ENCODE data around the gene SCRT2.

The SCRT2 gene

GRCh38 chr20:672963-673602, 2.5 kb downstream of the SCRT2 start:
- no peak for DNase-seq (ENCODE audit: low read depth in 2 of 2)

- DNase-seq (ENCODE audit: low read depth in 2 of 2): no peak
Observed at GRCh38 chr20:671252-672030, 4.2 kb downstream of the SCRT2 start.

GRCh38 chr20:669573-669972, 6.0 kb downstream of the SCRT2 start:
- no peak for DNase-seq (ENCODE audit: low read depth in 2 of 2)

GRCh38 chr20:668638-669037, 7.0 kb downstream of the SCRT2 start:
- DNase-seq (ENCODE audit: low read depth in 2 of 2): no peak

- DNase-seq (ENCODE audit: low read depth in 2 of 2): no peak
Observed at GRCh38 chr20:668050-668449, 7.6 kb downstream of the SCRT2 start.

- peak; percentile 30 to 54 for DNase-seq (ENCODE audit: low read depth in 2 of 2)
Observed at GRCh38 chr20:667351-668034, 8.1 kb downstream of the SCRT2 start.

GRCh38 chr20:666877-667276, 8.7 kb downstream of the SCRT2 start:
- DNase-seq (ENCODE audit: low read depth in 2 of 2): no peak

GRCh38 chr20:665276-665675, 10.3 kb downstream of the SCRT2 start:
- no peak for DNase-seq (ENCODE audit: low read depth in 2 of 2)

- DNase-seq (ENCODE audit: low read depth in 2 of 2): no peak
Observed at GRCh38 chr20:664576-664975, 11.0 kb downstream of the SCRT2 start.

- DNase-seq (ENCODE audit: low read depth in 2 of 2): no peak
Observed at GRCh38 chr20:664151-664550, 11.5 kb downstream of the SCRT2 start.

GRCh38 chr20:663315-664090, 12.1 kb downstream of the SCRT2 start:
- no peak for DNase-seq (ENCODE audit: low read depth in 2 of 2)

- DNase-seq (ENCODE audit: low read depth in 2 of 2): no peak
Observed at GRCh38 chr20:662277-663192, 13.1 kb downstream of the SCRT2 start.

- no peak for DNase-seq (ENCODE audit: low read depth in 2 of 2)
Observed at GRCh38 chr20:661474-662270, 13.9 kb downstream of the SCRT2 start.

GRCh38 chr20:658731-659291, 16.8 kb downstream of the SCRT2 start:
- no peak for DNase-seq (ENCODE audit: low read depth in 2 of 2)

GRCh38 chr20:658202-658601, 17.4 kb downstream of the SCRT2 start:
- DNase-seq (ENCODE audit: low read depth in 2 of 2): no peak

- DNase-seq (ENCODE audit: low read depth in 2 of 2): no peak
Observed at GRCh38 chr20:655726-656624, 19.6 kb downstream of the SCRT2 start.

- no peak for DNase-seq (ENCODE audit: low read depth in 2 of 2)
Observed at GRCh38 chr20:654417-654750, 21.2 kb downstream of the SCRT2 start.

- no peak for DNase-seq (ENCODE audit: low read depth in 2 of 2)
Observed at GRCh38 chr20:653590-654416, 21.8 kb downstream of the SCRT2 start.
